ENCODE measurements around the gene AKAP10.
"Not testable (repeated sequence)": the region's sequence is repeated elsewhere in the genome, so short reads cannot be mapped to it uniquely, and the experiment has no call there.

AKAP10 gene

GRCh38 chr17:19996086-19996485 lies 18.5 kb upstream of the AKAP10 start:
- TF ChIP-seq POLR2A (IDR thresholded peaks at IDR 0.05; ENCODE audit: low read length) (no peak), GATA1 (IDR thresholded peaks at IDR 0.05; ENCODE audit: low read depth, low read length) (no peak)
- no peak for DNase-seq

- TF ChIP-seq POLR2A (IDR thresholded peaks at IDR 0.05; ENCODE audit: low read length) = no peak
- no peak for TF ChIP-seq GATA1 (IDR thresholded peaks at IDR 0.05; ENCODE audit: low read depth, low read length)
- peak; percentile 86 to 92 for DNase-seq
Observed at GRCh38 chr17:19992803-19993713, 15.4 kb upstream of the AKAP10 start.

- TF ChIP-seq GATA1 (IDR thresholded peaks at IDR 0.05; ENCODE audit: low read depth, low read length) (no peak), POLR2A (IDR thresholded peaks at IDR 0.05; ENCODE audit: low read length) (no peak)
- no peak for DNase-seq
Observed at GRCh38 chr17:19991252-19991885, 13.7 kb upstream of the AKAP10 start.

- DNase-seq = no peak
- TF ChIP-seq GATA1 (IDR thresholded peaks at IDR 0.05; ENCODE audit: low read depth, low read length) (no peak), POLR2A (IDR thresholded peaks at IDR 0.05; ENCODE audit: low read length) (no peak)
Observed at GRCh38 chr17:19987897-19988296, 10.3 kb upstream of the AKAP10 start.

GRCh38 chr17:19986941-19987861 lies 9.6 kb upstream of the AKAP10 start:
- TF ChIP-seq POLR2A (IDR thresholded peaks at IDR 0.05; ENCODE audit: low read length) = no peak

GRCh38 chr17:19979917-19980770 lies 2.5 kb upstream of the AKAP10 start:
- TF ChIP-seq POLR2A (IDR thresholded peaks at IDR 0.05; ENCODE audit: low read length) (no peak), GATA1 (IDR thresholded peaks at IDR 0.05; ENCODE audit: low read depth, low read length) (no peak)
- DNase-seq = no peak

More at GRCh38 chr17:19986941-19987861, 9.6 kb upstream of the AKAP10 start:
- no peak for DNase-seq

- DNase-seq = peak in 1 of 2 experiments; percentile 28
- TF ChIP-seq GATA1 (IDR thresholded peaks at IDR 0.05; ENCODE audit: low read depth, low read length) (no peak), POLR2A (IDR thresholded peaks at IDR 0.05; ENCODE audit: low read length) (no peak)
Observed at GRCh38 chr17:19978805-19979211, 1.2 kb upstream of the AKAP10 start.

- TF ChIP-seq GATA1 (IDR thresholded peaks at IDR 0.05; ENCODE audit: low read depth, low read length) (no peak), POLR2A (IDR thresholded peaks at IDR 0.05; ENCODE audit: low read length) (peak; percentile 35)
- DNase-seq = peak in 1 of 2 experiments; percentile 56
Observed at GRCh38 chr17:19978209-19978802, 678 bp upstream of the AKAP10 start.

GRCh38 chr17:19975601-19976000 lies 2.0 kb downstream of the AKAP10 start:
- no peak for TF ChIP-seq POLR2A (IDR thresholded peaks at IDR 0.05; ENCODE audit: low read length)
- TF ChIP-seq GATA1 (IDR thresholded peaks at IDR 0.05; ENCODE audit: low read depth, low read length) = no peak
- no peak for DNase-seq

- no peak for DNase-seq
- TF ChIP-seq GATA1 (IDR thresholded peaks at IDR 0.05; ENCODE audit: low read depth, low read length) = no peak
- no peak for TF ChIP-seq POLR2A (IDR thresholded peaks at IDR 0.05; ENCODE audit: low read length)
Observed at GRCh38 chr17:19973156-19973555, 4.5 kb downstream of the AKAP10 start.

- not testable (repeated sequence) for DNase-seq
Observed at GRCh38 chr17:19962954-19963353, 14.7 kb downstream of the AKAP10 start.

- no peak for DNase-seq
- TF ChIP-seq POLR2A (IDR thresholded peaks at IDR 0.05; ENCODE audit: low read length) (no peak), GATA1 (IDR thresholded peaks at IDR 0.05; ENCODE audit: low read depth, low read length) (no peak)
Observed at GRCh38 chr17:19958023-19958422, 19.6 kb downstream of the AKAP10 start.

- no peak for DNase-seq
- no peak for TF ChIP-seq POLR2A (IDR thresholded peaks at IDR 0.05; ENCODE audit: low read length)
- TF ChIP-seq GATA1 (IDR thresholded peaks at IDR 0.05; ENCODE audit: low read depth, low read length) = no peak
Observed at GRCh38 chr17:19955099-19955498, 22.5 kb downstream of the AKAP10 start.

- not testable (repeated sequence) for DNase-seq
Observed at GRCh38 chr17:19951411-19951810, 26.2 kb downstream of the AKAP10 start.

- not testable (repeated sequence) for DNase-seq
Observed at GRCh38 chr17:19950624-19951195, 26.9 kb downstream of the AKAP10 start.

Data from erythroblast (primary cell).